HG02943 (cell line): ENCODE data around the gene GAPDH.
"Not testable (repeated sequence)": the region's sequence is repeated elsewhere in the genome, so short reads cannot be mapped to it uniquely, and the experiment has no call there.

Experiments
- ATAC-seq: cut with Tn5 transposase; IDR thresholded peaks from one replicate; pipeline ENCODE4 v1.9.1; 2021; ENCODE audit warnings: mild to moderate bottlenecking, low read depth, moderate library complexity; ENCODE audit not compliant: unreplicated experiment

Gene GAPDH

DNA sequence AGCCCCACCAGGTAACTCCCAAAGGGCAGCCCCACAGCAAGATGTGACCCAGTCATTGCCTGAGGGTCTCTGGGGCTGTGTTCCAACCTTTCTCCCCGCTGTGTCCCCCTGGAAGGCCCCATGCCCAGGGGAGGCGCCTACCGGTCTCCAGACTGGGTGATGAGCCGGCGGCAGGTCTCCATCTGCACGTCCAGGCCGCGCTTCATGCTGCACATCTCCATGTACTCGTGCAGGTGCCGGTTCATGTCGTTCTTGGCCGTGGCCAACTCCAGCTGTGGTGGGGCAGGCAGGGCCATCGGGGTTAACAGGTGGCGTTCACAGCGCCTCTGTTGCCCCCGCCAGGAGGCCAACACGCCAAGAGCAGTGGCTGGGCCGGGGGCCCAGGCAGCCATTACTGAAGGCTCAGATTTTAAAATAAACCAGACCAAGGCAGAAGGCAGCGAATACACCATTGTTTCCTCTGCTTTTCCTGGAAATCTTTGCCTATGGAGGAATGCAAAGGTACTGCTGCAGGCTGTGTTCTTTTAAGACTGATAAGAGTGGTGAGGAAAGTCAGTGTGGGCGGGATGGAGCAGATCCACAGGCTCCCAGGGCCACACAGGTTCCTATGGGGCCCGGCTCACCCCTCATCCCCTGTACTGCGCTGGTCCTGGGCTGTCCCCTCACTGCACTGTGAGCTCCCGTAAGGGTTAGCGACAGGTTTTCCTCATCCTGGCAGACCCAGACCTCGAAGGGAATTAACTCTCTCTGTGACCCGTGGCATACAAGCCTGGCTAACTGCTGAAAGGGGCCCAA lies 7.3 kb downstream of the GAPDH start:
- ATAC-seq: no peak

DNA sequence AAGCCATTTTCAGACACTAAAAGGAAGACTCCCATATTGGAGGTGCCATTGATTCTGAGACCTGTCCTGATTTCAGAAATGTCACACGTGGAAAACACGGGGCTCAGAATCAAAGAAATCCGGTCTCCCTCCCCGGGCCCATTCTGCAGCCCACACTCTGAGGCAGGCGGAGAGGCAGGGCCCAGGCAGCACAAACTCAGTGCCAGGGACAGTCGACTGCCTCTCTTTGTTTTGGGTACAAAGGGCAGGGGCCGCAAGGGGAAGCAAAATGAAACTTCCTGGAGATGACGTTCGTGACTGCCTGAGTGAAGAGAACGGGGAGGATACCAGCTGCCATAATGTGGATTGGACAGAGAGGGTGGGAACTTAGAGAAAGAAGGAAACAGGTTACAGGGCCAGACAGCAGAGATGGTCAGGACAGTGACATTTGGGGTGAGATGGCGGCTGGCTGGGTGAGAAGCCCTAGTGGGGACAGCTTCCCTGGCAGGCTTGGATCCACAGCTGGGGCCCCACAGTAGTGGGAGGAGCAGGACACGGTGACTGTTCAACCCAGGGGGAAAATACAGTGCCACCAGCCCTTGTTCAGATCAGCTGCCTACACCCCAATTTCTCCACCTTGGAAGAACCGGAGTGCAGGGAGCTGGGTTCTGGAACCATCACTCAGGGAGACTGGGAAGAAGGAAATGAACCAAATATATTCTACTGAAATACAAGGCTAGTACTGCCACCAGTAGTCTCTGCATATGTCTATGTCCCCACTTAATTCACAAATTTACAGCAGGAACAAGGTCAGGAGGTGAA lies 8.1 kb downstream of the GAPDH start:
- ATAC-seq: no peak

DNA sequence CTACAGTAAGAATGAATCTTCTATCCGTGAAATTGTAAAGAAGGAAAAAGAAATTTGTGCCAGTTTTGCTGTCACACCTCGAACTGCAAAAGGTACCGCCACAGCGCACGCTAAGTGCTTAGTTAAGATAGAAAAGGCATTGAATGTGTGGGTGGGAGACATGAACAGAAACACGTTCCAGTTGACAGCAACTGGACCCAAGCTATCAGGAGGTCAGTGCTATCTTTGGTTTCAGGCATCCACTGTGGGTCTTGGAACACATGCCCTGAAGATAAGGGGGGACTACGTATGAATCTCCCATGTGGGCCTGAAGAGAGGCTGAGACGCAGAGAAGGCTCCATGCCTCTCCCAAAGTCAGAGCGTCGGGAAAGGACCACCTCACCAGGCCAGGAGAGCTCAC lies 11.7 kb downstream of the GAPDH start:
- ATAC-seq: no peak

DNA sequence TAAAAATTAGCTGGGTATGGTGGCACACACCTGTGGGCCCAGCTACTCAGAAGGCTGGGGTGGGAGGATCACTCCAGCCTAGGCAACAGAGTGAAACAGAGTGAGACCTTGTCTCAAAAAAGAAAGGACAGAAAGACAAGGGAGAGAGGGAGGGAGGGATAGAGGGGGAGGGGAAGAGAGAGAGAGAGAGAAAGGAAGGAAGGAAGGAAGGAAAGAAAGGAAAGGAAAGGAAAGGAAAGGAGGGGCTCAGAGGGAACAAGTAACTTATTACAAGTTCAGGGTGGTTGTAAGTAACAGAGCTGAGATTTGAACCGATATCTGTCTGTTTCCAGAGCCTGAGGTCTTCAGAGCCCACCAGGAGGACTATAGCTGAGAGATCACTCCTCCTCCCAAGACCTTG lies 13.2 kb downstream of the GAPDH start:
- ATAC-seq: no peak

DNA sequence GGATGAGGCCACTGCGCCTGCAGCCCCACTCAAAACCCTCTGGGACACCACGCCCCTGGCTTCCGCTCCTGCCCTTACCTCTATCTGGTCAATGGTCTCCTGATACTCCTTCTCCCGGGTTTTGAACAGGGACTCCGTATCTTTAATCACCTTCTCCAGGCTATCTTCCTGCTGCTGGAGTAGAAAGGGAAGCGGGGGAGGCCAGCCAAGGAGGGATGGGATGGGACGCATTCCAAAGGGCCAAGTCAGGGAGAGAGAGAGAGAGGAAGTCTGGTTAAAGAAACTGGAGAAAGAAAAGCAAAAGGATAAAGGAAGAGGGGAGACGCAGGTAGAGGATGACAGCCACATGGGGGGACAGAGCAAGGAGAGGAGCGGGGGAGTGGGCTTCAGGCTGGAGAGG lies 13.7 kb downstream of the GAPDH start:
- ATAC-seq: no peak

DNA sequence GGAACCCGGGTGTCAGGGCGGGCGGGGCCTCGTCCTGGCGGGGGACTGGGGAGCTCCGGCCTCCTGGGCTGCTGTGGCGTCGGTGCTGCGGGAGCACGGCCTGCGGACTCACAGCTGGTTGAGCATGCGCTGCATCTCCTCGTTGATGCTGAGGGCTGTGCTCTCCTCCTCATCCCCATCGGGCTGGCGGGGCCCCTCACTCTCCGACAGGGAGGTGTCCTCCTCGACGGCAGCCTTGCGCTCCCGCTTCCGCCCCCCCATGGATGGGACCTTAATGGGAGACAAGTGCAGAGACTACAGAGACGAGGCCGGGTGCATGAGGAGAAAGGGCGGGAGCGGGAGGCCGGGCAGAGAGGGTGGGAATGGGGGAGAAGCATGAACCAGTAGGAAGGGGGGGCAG lies 14.2 kb downstream of the GAPDH start:
- ATAC-seq: no peak

DNA sequence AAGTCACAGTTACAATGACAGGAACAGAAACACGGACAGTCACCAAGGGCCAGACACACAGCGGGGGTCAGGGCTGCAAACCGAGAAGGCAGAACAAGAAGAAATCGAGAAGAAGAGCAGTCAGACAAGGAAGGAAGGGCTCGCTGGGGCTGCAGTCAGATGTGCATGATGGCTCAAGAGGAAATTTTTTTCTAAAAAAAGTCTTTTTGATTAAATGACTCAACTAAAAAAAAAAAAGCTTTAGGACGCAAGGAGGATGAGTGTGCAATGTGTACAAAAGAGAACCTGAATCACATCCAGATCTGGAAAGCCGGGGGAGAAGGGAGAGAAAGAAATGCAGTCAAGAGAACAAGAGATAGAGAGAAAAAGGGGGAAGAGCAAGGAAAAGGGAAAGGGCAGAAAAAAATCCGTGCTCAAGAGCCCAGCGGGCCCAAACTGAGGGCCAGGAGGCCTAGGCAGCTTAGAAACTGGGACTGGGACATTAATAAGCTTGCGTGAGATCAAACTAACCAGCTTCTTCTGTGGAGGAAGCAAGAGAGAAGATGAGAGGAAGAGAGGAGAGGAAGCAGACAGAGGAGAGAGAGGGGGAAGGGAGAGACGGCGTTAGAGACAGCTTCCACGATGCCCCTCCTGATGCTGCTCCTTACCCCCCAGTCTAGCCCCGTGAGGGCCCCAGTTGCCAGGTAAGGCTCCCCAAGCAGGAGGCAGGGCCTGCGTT lies 14.8 kb downstream of the GAPDH start:
- ATAC-seq: no peak

DNA sequence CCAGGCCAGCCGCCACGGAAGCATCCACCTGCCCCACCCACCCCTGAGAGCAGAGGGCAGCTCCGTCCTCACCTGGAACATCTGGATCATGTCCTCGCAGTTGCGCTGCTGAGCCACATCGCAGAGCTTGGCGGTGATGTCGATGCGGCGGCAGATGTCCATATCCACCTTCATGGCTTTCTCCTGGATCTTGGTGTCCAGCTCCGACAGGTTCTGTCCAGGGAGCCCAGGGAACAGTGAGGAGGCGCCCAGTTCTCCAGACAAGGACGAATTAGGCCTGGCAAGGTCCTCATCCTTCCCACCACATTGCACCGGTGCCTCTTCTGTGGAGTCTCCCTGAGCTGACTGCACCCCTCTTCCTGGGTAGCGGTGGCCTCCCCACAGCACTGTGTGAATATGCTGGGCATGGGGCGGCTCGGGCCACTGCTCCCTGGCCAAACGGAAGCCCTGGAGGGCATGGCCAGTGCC lies 15.4 kb downstream of the GAPDH start:
- no peak for ATAC-seq

DNA sequence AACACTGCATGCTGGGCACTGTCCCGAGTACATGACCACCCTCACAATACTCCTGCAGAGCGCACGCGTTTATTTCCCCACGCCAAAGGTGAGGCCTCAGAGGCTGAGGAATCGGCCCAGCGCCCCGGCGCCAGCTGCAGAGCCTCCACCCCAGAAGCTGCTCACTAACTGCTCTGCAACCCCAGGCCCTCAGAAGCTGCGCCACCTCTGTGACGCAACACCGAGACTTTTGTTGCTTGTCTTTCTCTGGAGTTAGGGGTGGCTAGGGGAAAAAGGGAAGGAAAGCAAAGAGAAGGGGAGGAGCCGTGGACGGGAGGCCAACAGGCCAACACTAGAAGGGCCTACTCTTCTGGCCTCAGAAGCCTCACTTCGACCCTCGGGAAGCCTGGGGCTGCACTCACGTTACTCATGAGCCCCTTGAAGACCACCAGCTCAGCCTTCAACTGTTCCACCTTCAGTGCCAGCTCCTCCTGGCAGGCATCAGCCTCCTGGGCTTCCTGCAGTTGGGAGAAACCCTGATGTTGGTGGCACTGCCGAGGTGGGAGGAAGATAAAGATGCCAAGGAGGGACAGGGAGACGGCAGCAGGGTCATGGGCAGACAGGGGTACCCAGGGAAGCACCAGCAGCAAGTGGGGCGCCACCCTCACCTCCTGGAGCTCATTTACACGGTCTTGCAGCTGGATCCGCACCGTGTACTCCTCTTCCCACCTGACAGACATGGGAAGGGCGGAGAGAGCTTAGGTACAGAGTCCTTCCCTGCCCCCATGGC lies 16.2 kb downstream of the GAPDH start:
- no peak for ATAC-seq

DNA sequence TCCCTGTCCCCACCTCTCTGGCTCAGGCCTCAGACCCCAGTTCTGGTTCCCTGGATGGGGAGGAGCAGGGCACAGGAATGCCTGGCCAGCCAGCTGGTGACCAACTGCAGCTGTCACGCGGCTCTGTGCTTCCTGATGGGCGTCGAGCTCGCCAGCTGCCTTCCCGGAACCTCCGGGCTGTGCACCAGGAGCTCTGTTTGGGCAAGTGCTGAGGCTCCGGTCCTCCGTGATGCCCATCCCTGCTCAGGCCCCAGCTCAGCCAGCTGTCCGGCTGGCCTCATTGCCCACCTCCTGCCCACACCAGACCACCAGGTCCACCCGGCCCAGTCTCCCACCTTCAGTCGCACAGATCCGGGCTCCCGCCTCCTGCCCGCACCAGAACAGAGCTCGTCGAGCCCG lies 16.7 kb downstream of the GAPDH start:
- ATAC-seq: no peak

DNA sequence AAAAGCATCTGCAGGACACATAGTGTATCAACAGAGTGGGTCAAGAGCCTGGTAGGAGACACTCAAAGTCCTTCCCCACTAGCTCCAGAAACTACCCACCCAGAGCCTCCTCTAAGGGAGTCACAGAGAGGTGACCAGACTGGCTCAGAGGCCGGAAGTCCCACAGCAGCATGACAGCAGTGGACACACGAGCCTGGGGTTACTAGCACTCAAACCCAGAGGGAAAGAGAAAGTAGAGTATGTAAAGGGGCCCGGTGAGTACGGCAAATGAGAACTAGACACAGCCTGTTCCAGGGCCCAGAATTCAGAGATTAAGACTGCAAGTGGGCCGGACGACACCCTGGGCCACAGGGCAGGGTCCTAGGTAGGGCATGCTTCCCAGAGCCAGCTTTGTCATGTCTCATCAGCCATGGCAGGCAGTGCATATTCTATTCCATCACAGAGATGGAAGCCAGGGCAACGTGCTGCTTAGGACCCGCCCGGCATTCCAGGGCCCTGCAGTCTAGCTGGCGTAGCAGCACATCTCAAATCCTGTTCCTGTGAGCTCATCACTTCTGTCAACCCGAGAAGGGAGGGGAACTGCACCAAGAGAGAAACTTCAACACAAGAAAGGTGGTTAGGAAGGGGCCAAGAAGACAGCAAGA lies 17.3 kb downstream of the GAPDH start:
- ATAC-seq: no peak

DNA sequence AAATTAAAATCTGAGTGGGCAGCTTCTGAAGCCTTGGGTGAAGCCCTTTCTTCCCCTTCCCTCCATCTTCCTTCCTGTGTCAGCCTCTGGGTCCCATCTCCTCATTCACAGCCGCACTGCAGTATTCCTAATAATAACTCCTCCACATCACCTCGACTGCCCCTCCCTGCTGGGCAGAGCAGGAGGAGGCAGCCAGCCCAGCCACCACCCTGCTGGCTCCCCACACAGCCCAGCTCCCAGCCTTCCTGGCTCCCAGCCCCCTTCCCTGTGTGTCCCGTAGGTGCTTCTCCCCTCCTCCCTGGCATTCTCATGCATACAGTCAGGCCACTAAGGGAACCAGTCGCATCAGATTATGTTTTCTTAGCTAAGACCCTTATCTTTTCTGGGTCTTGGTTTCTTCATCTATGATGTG lies 17.8 kb downstream of the GAPDH start:
- ATAC-seq: no peak

DNA sequence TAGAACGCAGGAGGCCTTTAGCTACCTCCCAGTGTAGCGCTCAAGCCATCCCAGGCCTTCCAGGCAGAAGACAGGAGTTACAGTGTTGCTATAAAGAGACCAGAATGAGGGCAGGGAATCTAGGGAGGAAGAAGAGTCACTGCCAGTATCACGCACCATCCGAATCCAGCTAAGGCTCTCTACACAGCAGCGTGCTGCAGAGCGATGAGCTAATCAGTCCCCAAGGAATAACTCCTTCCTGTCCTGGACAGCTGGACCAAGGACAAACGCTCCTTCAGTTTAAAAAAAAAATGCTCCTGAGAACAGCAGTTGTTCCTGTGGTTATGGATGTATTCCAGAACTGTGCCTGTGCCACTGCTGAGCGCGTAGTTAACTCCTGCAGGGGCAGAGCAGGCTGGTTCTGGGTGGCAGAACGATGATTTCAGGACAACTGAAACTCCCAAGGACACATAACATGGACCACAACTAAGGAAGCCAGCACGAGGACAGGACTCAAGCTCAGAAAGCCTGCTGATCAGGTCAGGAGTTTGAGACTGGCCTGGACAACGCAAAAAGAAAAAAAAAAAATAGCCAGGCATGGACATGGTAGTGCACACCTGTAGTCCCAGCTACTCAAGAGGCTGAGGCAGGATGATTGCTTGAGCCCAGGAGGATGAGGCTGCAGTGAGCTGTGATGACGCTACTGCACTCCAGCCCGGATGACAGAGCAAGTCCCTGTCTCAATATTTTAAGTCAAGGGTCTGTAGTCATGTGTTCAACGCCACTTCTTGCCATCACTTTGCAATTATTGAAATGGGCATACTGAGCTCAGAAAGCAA lies 18.9 kb downstream of the GAPDH start:
- ATAC-seq: no peak

DNA sequence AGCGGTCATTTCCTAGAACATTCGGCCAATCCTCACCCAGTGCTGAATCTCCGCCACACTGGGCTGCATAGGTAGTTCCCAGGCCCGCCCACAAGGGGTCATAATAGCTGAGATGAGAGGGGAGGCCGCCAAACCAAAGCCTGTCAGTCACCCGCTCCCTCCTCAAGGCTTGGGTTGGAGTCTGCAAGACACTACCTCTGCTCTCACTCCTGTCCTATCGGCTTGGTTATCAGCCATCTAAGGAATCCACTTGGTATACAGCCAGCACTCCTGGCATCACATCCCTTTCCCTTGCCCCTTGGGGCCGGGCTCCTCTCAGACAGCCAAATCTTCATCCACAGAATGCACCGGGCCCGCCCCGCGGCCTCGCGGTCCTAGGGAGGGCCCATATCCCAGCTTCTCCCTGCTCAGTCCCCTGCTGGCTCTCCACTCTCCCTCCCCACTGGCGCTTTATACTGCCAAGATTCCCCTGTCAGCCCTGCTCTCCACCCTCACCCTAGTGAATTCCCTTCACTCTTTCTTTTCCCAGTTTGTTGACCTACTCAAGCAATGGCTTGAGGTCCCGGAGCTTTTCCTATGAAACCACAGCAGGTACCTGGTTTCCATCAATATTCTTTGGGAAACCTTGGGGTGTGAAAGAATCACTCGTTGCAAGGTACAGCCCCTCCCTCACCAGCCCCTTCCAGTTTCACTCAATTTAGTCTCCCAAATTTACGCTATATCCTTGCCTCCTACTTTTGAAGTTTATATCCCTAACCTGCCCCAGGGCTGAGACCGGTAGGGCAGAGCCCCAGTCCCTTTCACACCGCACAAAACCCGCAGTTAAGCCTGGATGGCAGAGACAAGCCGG lies 20.1 kb downstream of the GAPDH start:
- peak; percentile 48 for ATAC-seq

DNA sequence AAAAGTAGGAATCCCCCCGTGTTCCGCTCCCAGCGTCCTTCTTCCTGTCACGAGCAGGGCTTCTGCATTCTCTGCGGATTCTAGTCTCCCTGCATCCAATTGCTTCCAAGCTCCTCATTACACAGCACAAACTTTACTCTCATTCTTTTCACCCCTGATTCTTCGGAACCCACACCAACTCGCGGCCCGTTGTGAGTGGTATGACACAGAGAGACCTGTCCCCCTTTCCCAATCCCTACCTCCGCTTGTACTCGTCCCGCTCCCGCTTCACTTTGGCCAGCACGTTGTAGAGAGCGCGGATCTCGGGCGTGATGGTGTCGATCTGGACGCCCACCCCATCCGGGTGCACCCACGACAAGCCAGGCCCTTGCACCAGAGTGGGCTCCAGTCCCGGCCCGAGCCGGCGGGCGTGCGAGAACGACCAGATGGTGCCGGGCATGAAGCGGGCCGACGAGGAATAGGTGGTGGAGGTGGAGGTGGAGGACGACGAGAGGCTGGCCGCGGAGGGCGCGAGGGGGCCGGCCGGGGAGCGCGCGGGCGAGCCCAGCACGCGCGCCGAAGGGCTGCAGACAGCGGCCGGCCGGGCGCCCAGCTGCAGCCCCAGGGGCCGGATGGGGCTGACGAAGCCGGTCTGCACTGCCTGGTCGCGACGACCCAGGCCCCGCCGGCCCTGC lies 20.8 kb downstream of the GAPDH start:
- ATAC-seq: peak; percentile 15

DNA sequence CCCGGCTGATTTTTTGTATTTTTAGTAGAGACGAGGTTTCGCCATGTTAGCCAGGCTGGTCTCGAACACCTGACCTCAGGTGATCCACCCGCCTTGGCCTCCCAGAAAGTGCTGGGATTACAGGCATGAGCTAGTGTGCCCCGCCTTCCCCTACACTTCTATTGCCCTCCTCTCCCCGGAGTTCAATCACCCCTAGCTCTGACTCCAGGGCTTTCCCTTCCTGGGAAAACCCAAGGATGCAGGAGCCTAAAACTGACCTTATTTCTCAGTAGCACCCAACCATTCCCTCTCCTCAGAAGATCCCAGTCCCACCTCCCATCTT lies 22.1 kb downstream of the GAPDH start:
- ATAC-seq: not testable (repeated sequence)

DNA sequence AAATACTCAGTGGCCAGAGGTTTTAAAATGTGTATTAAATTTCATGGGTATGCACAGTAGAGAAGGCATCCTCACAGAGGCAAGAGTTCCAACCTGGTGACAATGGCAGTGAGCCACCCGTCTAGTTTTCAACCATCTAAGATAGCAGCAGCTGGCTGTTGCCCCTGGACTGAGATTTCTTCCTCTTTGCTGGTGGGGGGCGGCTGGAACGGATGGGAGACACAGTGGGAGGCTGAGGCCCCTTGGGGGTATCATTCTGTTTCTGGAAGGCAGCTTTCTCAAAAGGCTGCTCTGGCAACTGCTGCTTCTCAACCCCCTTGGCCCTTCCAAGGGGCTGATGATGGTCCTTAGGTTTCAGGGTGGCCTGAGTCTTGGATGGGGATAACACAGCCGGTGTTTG lies 22.5 kb downstream of the GAPDH start:
- no peak for ATAC-seq
